MM.1S (cell line): ENCODE data around the gene VAC14.

Experiments used
- DNase-seq: peaks from one replicate; pipeline ENCODE4 v3.0.0-alpha.2; 2015
- H2AFZ ChIP-seq: fragments of 300-600 bp; sonication (generic); 2 replicates; pipeline ENCODE4 v1.6.0; 2016; ENCODE audit warnings: antibody characterized with exemption, low read length
- H3F3A ChIP-seq: fragments of 300-600 bp; sonication (generic); 2 replicates; pipeline ENCODE4 v1.6.1; 2016; ENCODE audit warnings: mild to moderate bottlenecking, antibody characterized with exemption, low read length, moderate library complexity, mixed read lengths; ENCODE audit not compliant: insufficient read depth
- H3K27ac ChIP-seq: fragments of 300-600 bp; sonication (generic); 2 replicates; pipeline ENCODE4 v1.5.1; 2016; ENCODE audit warnings: mild to moderate bottlenecking, low read length
- H3K27me3 ChIP-seq: fragments of 300-600 bp; sonication (generic); replicated peaks from 2 replicates; pipeline ENCODE4 v1.6.0; 2016; ENCODE audit warnings: low read length; ENCODE audit not compliant: insufficient read depth
- H3K36me3 ChIP-seq: fragments of 300-600 bp; sonication (generic); replicated peaks from 2 replicates; pipeline ENCODE4 v1.6.1; 2016; ENCODE audit warnings: mild to moderate bottlenecking, low read length, mixed read lengths; ENCODE audit not compliant: insufficient read depth
- H3K4me1 ChIP-seq: fragments of 300-600 bp; sonication (generic); 2 replicates; pipeline ENCODE4 v1.6.1; 2016; ENCODE audit warnings: low read length, mixed read lengths
- H3K4me2 ChIP-seq: fragments of 300-600 bp; sonication (generic); 2 replicates; pipeline ENCODE4 v1.6.0; 2016; ENCODE audit warnings: low read depth, low read length
- H3K4me3 ChIP-seq: fragments of 300-600 bp; sonication (generic); 2 replicates; pipeline ENCODE4 v1.5.1; 2016; ENCODE audit warnings: low read length, mixed read lengths
- H3K79me2 ChIP-seq: fragments of 300-600 bp; sonication (generic); 2 replicates; pipeline ENCODE4 v1.6.1; 2016; ENCODE audit warnings: mixed run types, low read length, mixed read lengths
- H3K9ac ChIP-seq: fragments of 300-600 bp; sonication (generic); 2 replicates; pipeline ENCODE4 v1.6.1; 2016; ENCODE audit warnings: low read length, mixed read lengths
- H3K9me2 ChIP-seq: fragments of 300-600 bp; sonication (generic); replicated peaks from 2 replicates; pipeline ENCODE4 v1.6.1; 2016; ENCODE audit warnings: mild to moderate bottlenecking, low read length, mixed read lengths; ENCODE audit not compliant: insufficient read depth
- H3K9me3 ChIP-seq: fragments of 300-600 bp; sonication (generic); replicated peaks from 2 replicates; pipeline ENCODE4 v1.6.1; 2016; ENCODE audit warnings: mild to moderate bottlenecking, low read length, mixed read lengths; ENCODE audit not compliant: insufficient read depth
- H4K20me1 ChIP-seq: fragments of 300-600 bp; sonication (generic); 2 replicates; pipeline ENCODE4 v1.6.1; 2016; ENCODE audit warnings: mild to moderate bottlenecking, low read length, moderate library complexity, mixed read lengths; ENCODE audit not compliant: insufficient read depth
- EZH2 ChIP-seq: fragments of 300-600 bp; sonication (generic); optimal IDR thresholded peaks from 2 replicates; pipeline ENCODE3; 2017; ENCODE audit warnings: low read depth, mild to moderate bottlenecking, antibody characterized with exemption, low read length, mixed read lengths
- EZH2phosphoT487 ChIP-seq: fragments of 300-600 bp; sonication (generic); IDR thresholded peaks from 2 replicates; pipeline ENCODE4 v1.6.1; 2018; ENCODE audit warnings: antibody characterized with exemption, low read length
- TF ChIP-seq, protein P1 (sequence below): fragments of 300-600 bp; sonication (generic); IDR thresholded peaks from 2 replicates; pipeline ENCODE4 v1.5.1; 2016; ENCODE audit warnings: antibody characterized with exemption, low read length, mixed read lengths

Gene VAC14

GRCh38 chr16:70642633-70643032 is 158.3 kb downstream of the VAC14 start:
- no peaks in the 10 kb centered on the region for H3K36me3 ChIP-seq
- H3F3A ChIP-seq, result peaks cover 11% of the 10 kb centered on the region
- H3K79me2 ChIP-seq, result no peaks in the 10 kb centered on the region
- H4K20me1 ChIP-seq, result no peaks in the 10 kb centered on the region
- no peak for DNase-seq
- no peaks in the 10 kb centered on the region for H3K9me3 ChIP-seq
- no peak overlapping the region for H3K27ac ChIP-seq
- H3K9ac ChIP-seq, result no peak overlapping the region
- no peak overlapping the region for H3K4me3 ChIP-seq
- H3K9me2 ChIP-seq, result no peaks in the 10 kb centered on the region
- H3K27me3 ChIP-seq, result no peaks in the 10 kb centered on the region
- peaks cover 17% of the 10 kb centered on the region for H3K4me1 ChIP-seq
- H2AFZ ChIP-seq, result no peak overlapping the region
- H3K4me2 ChIP-seq, result no peak overlapping the region
- TF ChIP-seq EZH2, result no peak
- TF ChIP-seq EZH2phosphoT487, result no peak
- TF ChIP-seq, protein P1, sequence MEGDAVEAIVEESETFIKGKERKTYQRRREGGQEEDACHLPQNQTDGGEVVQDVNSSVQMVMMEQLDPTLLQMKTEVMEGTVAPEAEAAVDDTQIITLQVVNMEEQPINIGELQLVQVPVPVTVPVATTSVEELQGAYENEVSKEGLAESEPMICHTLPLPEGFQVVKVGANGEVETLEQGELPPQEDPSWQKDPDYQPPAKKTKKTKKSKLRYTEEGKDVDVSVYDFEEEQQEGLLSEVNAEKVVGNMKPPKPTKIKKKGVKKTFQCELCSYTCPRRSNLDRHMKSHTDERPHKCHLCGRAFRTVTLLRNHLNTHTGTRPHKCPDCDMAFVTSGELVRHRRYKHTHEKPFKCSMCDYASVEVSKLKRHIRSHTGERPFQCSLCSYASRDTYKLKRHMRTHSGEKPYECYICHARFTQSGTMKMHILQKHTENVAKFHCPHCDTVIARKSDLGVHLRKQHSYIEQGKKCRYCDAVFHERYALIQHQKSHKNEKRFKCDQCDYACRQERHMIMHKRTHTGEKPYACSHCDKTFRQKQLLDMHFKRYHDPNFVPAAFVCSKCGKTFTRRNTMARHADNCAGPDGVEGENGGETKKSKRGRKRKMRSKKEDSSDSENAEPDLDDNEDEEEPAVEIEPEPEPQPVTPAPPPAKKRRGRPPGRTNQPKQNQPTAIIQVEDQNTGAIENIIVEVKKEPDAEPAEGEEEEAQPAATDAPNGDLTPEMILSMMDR, result no peak

DNA sequence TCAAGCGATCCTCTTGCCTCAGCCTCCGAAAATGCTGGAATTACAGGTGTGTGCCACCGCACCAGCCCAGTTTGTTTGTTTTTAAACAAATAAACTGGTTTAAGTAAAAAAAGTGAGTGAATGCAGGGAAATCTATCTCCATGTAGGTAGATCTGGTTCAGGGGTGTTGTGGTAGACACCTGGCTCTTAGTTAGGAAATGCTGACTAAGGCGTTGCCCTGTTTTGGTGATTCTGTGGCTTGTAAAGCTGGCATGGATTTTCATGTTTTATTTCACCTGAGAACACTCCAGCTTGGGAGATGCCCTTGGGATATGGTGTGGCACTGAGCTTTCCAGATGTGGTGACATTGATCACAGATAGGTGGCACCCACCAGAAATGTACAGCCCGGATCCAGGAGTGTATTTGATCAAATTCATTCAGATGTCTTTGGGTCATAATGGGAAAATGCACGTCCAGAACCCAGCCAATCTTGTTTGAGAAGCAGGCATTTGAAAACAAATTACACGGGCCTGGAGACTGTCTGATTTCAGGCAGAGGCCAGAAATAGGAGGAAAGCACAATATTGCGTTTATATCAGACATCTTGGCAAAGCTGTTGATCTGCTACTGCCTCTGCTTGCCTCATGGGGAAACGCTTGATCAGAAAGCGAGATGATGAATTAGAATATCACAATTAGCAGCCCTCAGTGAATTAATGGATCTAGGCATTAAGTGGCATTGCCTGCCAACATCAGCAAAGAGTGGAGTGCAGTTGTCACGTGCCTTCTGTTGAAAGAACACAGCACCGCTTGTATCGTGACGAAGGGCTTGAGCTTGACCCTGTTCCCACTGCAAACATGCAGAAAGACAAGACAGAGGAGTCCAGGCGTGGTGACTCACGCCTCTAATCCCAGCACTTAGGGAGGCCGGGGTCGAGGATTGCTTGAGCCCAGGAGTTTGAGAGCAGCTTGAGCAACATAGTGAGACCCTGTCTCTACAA is 161.9 kb downstream of the VAC14 start:
- no peaks in the 10 kb centered on the region for H3K36me3 ChIP-seq
- H3K79me2 ChIP-seq, result no peaks in the 10 kb centered on the region
- no peaks in the 10 kb centered on the region for H3K9me3 ChIP-seq
- TF ChIP-seq, protein P1, result no peak
- no peak for TF ChIP-seq EZH2phosphoT487
- no peak for TF ChIP-seq EZH2
- no peaks in the 10 kb centered on the region for H3K9me2 ChIP-seq
- peaks cover 11% of the 10 kb centered on the region for H3F3A ChIP-seq
- H2AFZ ChIP-seq, result peak overlapping the region; percentile 6; the same call in 1 of the 2 replicates
- peak overlapping the region; percentile 49; the same call in 1 of the 2 replicates for H3K9ac ChIP-seq
- H3K4me3 ChIP-seq, result no peak overlapping the region
- peak overlapping the region; percentile 87 for H3K27ac ChIP-seq
- H3K4me2 ChIP-seq, result peak overlapping the region; percentile 20; the same call in 1 of the 2 replicates
- peaks cover 23% of the 10 kb centered on the region for H3K4me1 ChIP-seq
- no peaks in the 10 kb centered on the region for H3K27me3 ChIP-seq
- no peaks in the 10 kb centered on the region for H4K20me1 ChIP-seq
- peak; percentile 73 for DNase-seq
